ENCODE results near the gene CDC42EP5. TPM values are rescaled to one million over a fixed set of nuclear protein-coding genes. Genes with fewer than 3 reads are reported as not detected.

The CDC42EP5 gene
- polyA plus RNA-seq, 3 donors: not detected

DNA sequence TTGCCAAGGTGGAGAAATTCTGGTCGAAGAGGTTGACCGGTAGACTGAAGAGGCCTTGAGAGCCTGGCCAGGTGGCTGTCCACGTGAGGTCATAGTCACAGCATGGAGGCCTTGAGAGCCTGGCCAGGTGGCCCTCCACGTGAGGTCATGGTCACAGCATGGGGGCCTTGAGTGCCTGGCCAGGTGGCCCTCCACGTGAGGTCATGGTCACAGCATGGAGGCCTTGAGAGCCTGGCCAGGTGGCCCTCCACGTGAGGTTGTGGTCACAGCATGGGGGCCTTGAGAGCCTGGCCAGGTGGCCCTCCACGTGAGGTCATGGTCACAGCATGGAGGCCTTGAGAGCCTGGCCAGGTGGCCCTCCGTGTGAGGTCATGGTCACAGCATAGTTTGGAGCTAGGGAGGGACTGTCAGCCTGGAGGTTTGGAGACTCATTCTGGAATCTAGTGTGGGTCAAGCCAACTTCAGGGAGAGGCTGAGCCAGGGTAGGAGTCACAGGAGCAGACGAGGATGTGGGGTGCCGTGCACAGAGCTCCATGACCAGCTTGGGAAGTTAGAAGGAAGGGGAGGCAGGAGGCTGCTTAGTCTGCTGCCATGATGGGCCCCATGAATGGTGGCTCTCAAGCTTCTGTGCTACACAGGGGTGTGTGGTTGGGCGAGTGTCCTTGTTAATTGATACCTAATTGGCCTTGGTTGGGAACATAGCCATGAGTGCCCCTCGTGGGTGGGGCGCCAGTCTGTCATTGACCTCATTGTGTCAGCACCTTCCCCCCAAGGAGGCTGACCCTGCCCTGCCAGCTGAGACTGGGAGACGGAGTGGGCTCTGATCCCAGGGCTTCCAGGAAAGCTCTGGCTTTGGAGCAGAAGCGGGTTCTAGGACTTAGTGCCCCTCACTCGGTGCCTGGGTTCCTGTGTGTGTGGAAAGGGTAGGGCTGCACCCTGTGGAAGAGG lies 13.5 kb downstream of the CDC42EP5 start:
- peaks cover 62 to 70% of the 10 kb centered on the region in 2 donors for H3K36me3 Mint-ChIP-seq
- Histone ChIP-seq H3K9ac (ENCODE audit: insufficient read depth, low read length, poor library complexity, severe bottlenecking) (no peak overlapping the region), H3K27me3 (ENCODE audit: control insufficient read depth in 2 of 2, insufficient read depth in 2 of 2, low read length in 2 of 2) (no peaks in the 10 kb centered on the region), H3K79me2 (ENCODE audit: insufficient read depth, low read length) (peaks cover 51% of the 10 kb centered on the region), H3K27ac (ENCODE audit: low read depth in 1 of 2, low read length in 2 of 2) (peak overlapping the region in 1 of 2 donors; percentile 1), H2AFZ (ENCODE audit: insufficient read depth, low read depth, low read length, poor library complexity, severe bottlenecking) (no peak overlapping the region), H3K4me1 (ENCODE audit: control insufficient read depth in 1 of 2, insufficient read depth in 2 of 2, low read length in 2 of 2) (peaks cover 30 to 36% of the 10 kb centered on the region in 2 donors), H3K9me3 (replicated peaks in 1 of 2; ENCODE audit: control insufficient read depth in 1 of 2, insufficient read depth in 1 of 2, low read length in 2 of 2) (peaks cover 0 to 3% of the 10 kb centered on the region in 2 donors), H3K36me3 (replicated peaks in 1 of 2; ENCODE audit: control insufficient read depth in 1 of 2, insufficient read depth in 2 of 2, low read length in 2 of 2) (peaks cover 76% of the 10 kb centered on the region in 2 donors), H3K4me3 (replicated peaks in 1 of 3; ENCODE audit: low read depth in 2 of 3, low read length in 3 of 3) (no peak overlapping the region), H3K4me2 (replicated peaks; ENCODE audit: extremely low read depth, low read length, poor library complexity, severe bottlenecking) (no peak overlapping the region), H4K20me1 (ENCODE audit: insufficient read depth, low read length) (peaks cover 83% of the 10 kb centered on the region)
- H3K27ac Mint-ChIP-seq: peak overlapping the region in 6 of 7 donors; percentile 1 to 80 (median 50)
- whole genome bisulfite sequencing (ENCODE audit: insufficient coverage): 81% methylated on average over 13 of the region's 16 CpGs
- peaks cover 0 to 7% (median under 1%) of the 10 kb centered on the region in 3 donors for H3K27me3 Mint-ChIP-seq (ENCODE audit: low read depth in 3 of 3)
- intact Hi-C loops (cut with micrococcal nuclease): no loop called here
- DNase-seq: no peak
- no peak overlapping the region for H3K4me3 Mint-ChIP-seq
- peaks cover 0 to 8% (median 4%) of the 10 kb centered on the region in 7 donors for H3K9me3 Mint-ChIP-seq
- H3K4me1 Mint-ChIP-seq: peaks cover 30% of the 10 kb centered on the region
- TF ChIP-seq, protein P1, sequence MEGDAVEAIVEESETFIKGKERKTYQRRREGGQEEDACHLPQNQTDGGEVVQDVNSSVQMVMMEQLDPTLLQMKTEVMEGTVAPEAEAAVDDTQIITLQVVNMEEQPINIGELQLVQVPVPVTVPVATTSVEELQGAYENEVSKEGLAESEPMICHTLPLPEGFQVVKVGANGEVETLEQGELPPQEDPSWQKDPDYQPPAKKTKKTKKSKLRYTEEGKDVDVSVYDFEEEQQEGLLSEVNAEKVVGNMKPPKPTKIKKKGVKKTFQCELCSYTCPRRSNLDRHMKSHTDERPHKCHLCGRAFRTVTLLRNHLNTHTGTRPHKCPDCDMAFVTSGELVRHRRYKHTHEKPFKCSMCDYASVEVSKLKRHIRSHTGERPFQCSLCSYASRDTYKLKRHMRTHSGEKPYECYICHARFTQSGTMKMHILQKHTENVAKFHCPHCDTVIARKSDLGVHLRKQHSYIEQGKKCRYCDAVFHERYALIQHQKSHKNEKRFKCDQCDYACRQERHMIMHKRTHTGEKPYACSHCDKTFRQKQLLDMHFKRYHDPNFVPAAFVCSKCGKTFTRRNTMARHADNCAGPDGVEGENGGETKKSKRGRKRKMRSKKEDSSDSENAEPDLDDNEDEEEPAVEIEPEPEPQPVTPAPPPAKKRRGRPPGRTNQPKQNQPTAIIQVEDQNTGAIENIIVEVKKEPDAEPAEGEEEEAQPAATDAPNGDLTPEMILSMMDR (IDR thresholded peaks at IDR 0.05): no peak

DNA sequence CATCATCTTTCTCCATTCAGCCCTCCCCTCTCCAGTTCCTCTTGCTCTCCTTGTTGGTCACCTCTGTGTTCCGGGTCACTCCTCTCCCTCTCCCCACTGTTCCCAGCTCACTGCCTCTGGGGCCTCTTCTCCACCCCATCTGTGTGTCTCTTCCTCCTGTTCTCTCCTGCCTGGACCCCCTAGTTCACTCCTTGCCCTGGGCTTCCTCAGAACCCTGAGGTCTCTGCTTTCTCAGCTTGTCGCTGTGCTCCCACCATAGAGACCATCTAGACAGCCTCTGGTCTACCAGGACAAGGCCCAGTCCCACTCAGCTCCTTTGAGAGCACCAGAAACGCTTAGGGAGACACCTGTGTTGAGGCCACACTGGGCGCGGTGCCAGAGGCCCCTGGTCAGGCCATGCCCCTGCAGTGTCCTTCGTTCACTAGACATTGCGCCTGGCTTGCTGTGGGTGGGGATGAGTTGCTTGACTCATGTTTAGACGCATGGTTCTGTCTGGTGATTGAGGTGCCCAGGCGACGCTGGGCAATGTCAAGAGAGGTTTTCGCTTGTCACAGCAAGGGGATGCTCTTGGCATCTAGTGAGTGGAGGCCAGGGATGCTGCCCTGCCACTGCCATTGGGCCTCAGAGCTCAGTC lies 14.3 kb downstream of the CDC42EP5 start:
- Histone ChIP-seq H4K20me1 (ENCODE audit: insufficient read depth, low read length) (peaks cover 91% of the 10 kb centered on the region), H3K4me1 (ENCODE audit: control insufficient read depth in 1 of 2, insufficient read depth in 2 of 2, low read length in 2 of 2) (peaks cover 23 to 28% of the 10 kb centered on the region in 2 donors), H3K4me3 (replicated peaks in 1 of 3; ENCODE audit: low read depth in 2 of 3, low read length in 3 of 3) (no peak overlapping the region), H2AFZ (ENCODE audit: insufficient read depth, low read depth, low read length, poor library complexity, severe bottlenecking) (no peak overlapping the region), H3K4me2 (replicated peaks; ENCODE audit: extremely low read depth, low read length, poor library complexity, severe bottlenecking) (no peak overlapping the region), H3K27ac (ENCODE audit: low read depth in 1 of 2, low read length in 2 of 2) (no peak overlapping the region), H3K36me3 (replicated peaks in 1 of 2; ENCODE audit: control insufficient read depth in 1 of 2, insufficient read depth in 2 of 2, low read length in 2 of 2) (peaks cover 84% of the 10 kb centered on the region in 2 donors), H3K27me3 (ENCODE audit: control insufficient read depth in 2 of 2, insufficient read depth in 2 of 2, low read length in 2 of 2) (no peaks in the 10 kb centered on the region), H3K79me2 (ENCODE audit: insufficient read depth, low read length) (peaks cover 59% of the 10 kb centered on the region), H3K9me3 (replicated peaks in 1 of 2; ENCODE audit: control insufficient read depth in 1 of 2, insufficient read depth in 1 of 2, low read length in 2 of 2) (no peaks in the 10 kb centered on the region), H3K9ac (ENCODE audit: insufficient read depth, low read length, poor library complexity, severe bottlenecking) (no peak overlapping the region)
- peaks cover 0 to 3% (median 0%) of the 10 kb centered on the region in 3 donors for H3K27me3 Mint-ChIP-seq (ENCODE audit: low read depth in 3 of 3)
- TF ChIP-seq, protein P1 (IDR thresholded peaks at IDR 0.05): no peak
- no peak for DNase-seq
- H3K4me1 Mint-ChIP-seq: peaks cover 24% of the 10 kb centered on the region
- 97% methylated on average over 11 of the region's 11 CpGs for WGBS (ENCODE audit: insufficient coverage)
- H3K4me3 Mint-ChIP-seq: no peak overlapping the region
- peak overlapping the region in 3 of 7 donors; percentile 23 to 72 (median 26) for H3K27ac Mint-ChIP-seq
- peaks cover 0 to 3% (median under 1%) of the 10 kb centered on the region in 7 donors for H3K9me3 Mint-ChIP-seq
- peaks cover 69 to 78% of the 10 kb centered on the region in 2 donors for H3K36me3 Mint-ChIP-seq
- intact Hi-C loops (cut with micrococcal nuclease): no loop called here

Data from CD14-positive monocyte (primary cell).